ENCODE results near the gene MLST8.

Gene MLST8

GRCh38 chr16:2205104-2205966 is at the start of gene MLST8:
TSS of gene MLST8 (plus strand) at chr16:2205454. CDS start at chr16:2206086, 632 bp downstream.
- Histone ChIP-seq H3K27me3 (ENCODE audit: insufficient read depth, low read length) (no peaks in the 10 kb centered on the region), H2AFZ (ENCODE audit: low read length, unreplicated experiment) (peak within 1 kb of the TSS; percentile 90), H3K27ac (ENCODE audit: low read depth, low read length) (peak within 1 kb of the TSS; percentile 88), H3K36me3 (ENCODE audit: insufficient read depth, low read length) (peaks cover 6% of the 10 kb centered on the region; the same call in 1 of the 2 replicates), H3K4me1 (ENCODE audit: control insufficient read depth, insufficient read depth, low read length, unreplicated experiment) (peaks cover 9% of the 10 kb centered on the region), H3K79me2 (ENCODE audit: control insufficient read depth, insufficient read depth, low read length, unreplicated experiment) (peaks cover 8% of the 10 kb centered on the region), H3K4me3 (ENCODE audit: low read depth, low read length) (peak within 1 kb of the TSS; percentile 100)

- peaks cover 51% of the 10 kb centered on the region for H3K4me1 ChIP-seq (ENCODE audit: control insufficient read depth, insufficient read depth, low read length, unreplicated experiment)
- H3K36me3 ChIP-seq (ENCODE audit: insufficient read depth, low read length), result peaks cover 28% of the 10 kb centered on the region
- peak overlapping the region; percentile 98 for H3K4me3 ChIP-seq (ENCODE audit: low read depth, low read length)
- H3K27me3 ChIP-seq (ENCODE audit: insufficient read depth, low read length), result no peaks in the 10 kb centered on the region
- no peak overlapping the region for H2AFZ ChIP-seq (ENCODE audit: low read length, unreplicated experiment)
- peaks cover 81% of the 10 kb centered on the region for H3K79me2 ChIP-seq (ENCODE audit: control insufficient read depth, insufficient read depth, low read length, unreplicated experiment)
- peak overlapping the region; percentile 95 for H3K27ac ChIP-seq (ENCODE audit: low read depth, low read length)
Observed at GRCh38 chr16:2155977-2156848, 49.0 kb upstream of the MLST8 start.

- Histone ChIP-seq H3K27me3 (ENCODE audit: insufficient read depth, low read length) (no peaks in the 10 kb centered on the region), H3K79me2 (ENCODE audit: control insufficient read depth, insufficient read depth, low read length, unreplicated experiment) (peaks cover 82% of the 10 kb centered on the region), H3K36me3 (ENCODE audit: insufficient read depth, low read length) (peaks cover 23% of the 10 kb centered on the region), H3K4me1 (ENCODE audit: control insufficient read depth, insufficient read depth, low read length, unreplicated experiment) (peaks cover 51% of the 10 kb centered on the region), H3K27ac (ENCODE audit: low read depth, low read length) (peak overlapping the region; percentile 95), H2AFZ (ENCODE audit: low read length, unreplicated experiment) (no peak overlapping the region), H3K4me3 (ENCODE audit: low read depth, low read length) (peak overlapping the region; percentile 98)
Observed at GRCh38 chr16:2156849-2157224, 48.4 kb upstream of the MLST8 start.

- H3K4me3 ChIP-seq (ENCODE audit: low read depth, low read length), result peak overlapping the region; percentile 98
- no peaks in the 10 kb centered on the region for H3K27me3 ChIP-seq (ENCODE audit: insufficient read depth, low read length)
- peak overlapping the region; percentile 95 for H3K27ac ChIP-seq (ENCODE audit: low read depth, low read length)
- H3K79me2 ChIP-seq (ENCODE audit: control insufficient read depth, insufficient read depth, low read length, unreplicated experiment), result peaks cover 82% of the 10 kb centered on the region
- H3K36me3 ChIP-seq (ENCODE audit: insufficient read depth, low read length), result peaks cover 22% of the 10 kb centered on the region
- no peak overlapping the region for H2AFZ ChIP-seq (ENCODE audit: low read length, unreplicated experiment)
- peaks cover 48% of the 10 kb centered on the region for H3K4me1 ChIP-seq (ENCODE audit: control insufficient read depth, insufficient read depth, low read length, unreplicated experiment)
Observed at GRCh38 chr16:2157480-2158261, 47.6 kb upstream of the MLST8 start.

- Histone ChIP-seq H3K4me1 (ENCODE audit: control insufficient read depth, insufficient read depth, low read length, unreplicated experiment) (peaks cover 44% of the 10 kb centered on the region), H3K27ac (ENCODE audit: low read depth, low read length) (peak overlapping the region; percentile 95), H3K79me2 (ENCODE audit: control insufficient read depth, insufficient read depth, low read length, unreplicated experiment) (peaks cover 81% of the 10 kb centered on the region), H3K27me3 (ENCODE audit: insufficient read depth, low read length) (no peaks in the 10 kb centered on the region), H3K36me3 (ENCODE audit: insufficient read depth, low read length) (peaks cover 16% of the 10 kb centered on the region), H2AFZ (ENCODE audit: low read length, unreplicated experiment) (no peak overlapping the region), H3K4me3 (ENCODE audit: low read depth, low read length) (no peak overlapping the region; the same call in 1 of the 2 replicates)
Observed at GRCh38 chr16:2158262-2158638, 47.0 kb upstream of the MLST8 start.

GRCh38 chr16:2159175-2159838 is 45.9 kb upstream of the MLST8 start:
- Histone ChIP-seq H3K79me2 (ENCODE audit: control insufficient read depth, insufficient read depth, low read length, unreplicated experiment) (peaks cover 77% of the 10 kb centered on the region), H3K36me3 (ENCODE audit: insufficient read depth, low read length) (peaks cover 7% of the 10 kb centered on the region; the same call in 1 of the 2 replicates), H2AFZ (ENCODE audit: low read length, unreplicated experiment) (no peak overlapping the region), H3K4me3 (ENCODE audit: low read depth, low read length) (peak overlapping the region; percentile 50), H3K27ac (ENCODE audit: low read depth, low read length) (peak overlapping the region; percentile 95), H3K27me3 (ENCODE audit: insufficient read depth, low read length) (no peaks in the 10 kb centered on the region), H3K4me1 (ENCODE audit: control insufficient read depth, insufficient read depth, low read length, unreplicated experiment) (peaks cover 44% of the 10 kb centered on the region)

GRCh38 chr16:2160915-2161551 is 44.2 kb upstream of the MLST8 start:
- H3K36me3 ChIP-seq (ENCODE audit: insufficient read depth, low read length), result no peaks in the 10 kb centered on the region
- no peak overlapping the region for H2AFZ ChIP-seq (ENCODE audit: low read length, unreplicated experiment)
- no peaks in the 10 kb centered on the region for H3K27me3 ChIP-seq (ENCODE audit: insufficient read depth, low read length)
- peaks cover 73% of the 10 kb centered on the region for H3K79me2 ChIP-seq (ENCODE audit: control insufficient read depth, insufficient read depth, low read length, unreplicated experiment)
- peak overlapping the region; percentile 8 for H3K4me3 ChIP-seq (ENCODE audit: low read depth, low read length)
- peaks cover 44% of the 10 kb centered on the region for H3K4me1 ChIP-seq (ENCODE audit: control insufficient read depth, insufficient read depth, low read length, unreplicated experiment)
- H3K27ac ChIP-seq (ENCODE audit: low read depth, low read length), result peak overlapping the region; percentile 95

GRCh38 chr16:2161911-2162310 is 43.3 kb upstream of the MLST8 start:
- peak overlapping the region; percentile 95; the same call in 1 of the 2 replicates for H3K27ac ChIP-seq (ENCODE audit: low read depth, low read length)
- H3K79me2 ChIP-seq (ENCODE audit: control insufficient read depth, insufficient read depth, low read length, unreplicated experiment), result peaks cover 67% of the 10 kb centered on the region
- no peaks in the 10 kb centered on the region for H3K36me3 ChIP-seq (ENCODE audit: insufficient read depth, low read length)
- H3K27me3 ChIP-seq (ENCODE audit: insufficient read depth, low read length), result no peaks in the 10 kb centered on the region
- H3K4me3 ChIP-seq (ENCODE audit: low read depth, low read length), result no peak overlapping the region
- no peak overlapping the region for H2AFZ ChIP-seq (ENCODE audit: low read length, unreplicated experiment)
- H3K4me1 ChIP-seq (ENCODE audit: control insufficient read depth, insufficient read depth, low read length, unreplicated experiment), result peaks cover 41% of the 10 kb centered on the region

- H3K4me1 ChIP-seq (ENCODE audit: control insufficient read depth, insufficient read depth, low read length, unreplicated experiment), result peaks cover 33% of the 10 kb centered on the region
- no peaks in the 10 kb centered on the region for H3K36me3 ChIP-seq (ENCODE audit: insufficient read depth, low read length)
- H3K27ac ChIP-seq (ENCODE audit: low read depth, low read length), result no peak overlapping the region
- peaks cover 64% of the 10 kb centered on the region for H3K79me2 ChIP-seq (ENCODE audit: control insufficient read depth, insufficient read depth, low read length, unreplicated experiment)
- no peak overlapping the region for H2AFZ ChIP-seq (ENCODE audit: low read length, unreplicated experiment)
- no peaks in the 10 kb centered on the region for H3K27me3 ChIP-seq (ENCODE audit: insufficient read depth, low read length)
- no peak overlapping the region for H3K4me3 ChIP-seq (ENCODE audit: low read depth, low read length)
Observed at GRCh38 chr16:2162676-2163118, 42.6 kb upstream of the MLST8 start.
